Measurements from ENCODE around the gene TMEM106B.
"Not testable (repeated sequence)": the region's sequence is repeated elsewhere in the genome, so short reads cannot be mapped to it uniquely, and the experiment has no call there.

The TMEM106B gene

GRCh38 chr7:12211054-12211710 is at the start of gene TMEM106B:
TMEM106B (plus strand) TSS chr7:12211294; CDS start chr7:12214811, 3,517 bp downstream.
- peak; percentile 96 for DNase-seq

- no peak for DNase-seq
Measured at GRCh38 chr7:12162415-12163113, 48.5 kb upstream of the TMEM106B start.

GRCh38 chr7:12168065-12168464 is 43.0 kb upstream of the TMEM106B start:
- DNase-seq, result not testable (repeated sequence)

- DNase-seq, result not testable (repeated sequence)
Measured at GRCh38 chr7:12169981-12170820, 40.9 kb upstream of the TMEM106B start.

- no peak for DNase-seq
Measured at GRCh38 chr7:12173671-12174070, 37.4 kb upstream of the TMEM106B start.

GRCh38 chr7:12174931-12175330 is 36.2 kb upstream of the TMEM106B start:
- no peak for DNase-seq

GRCh38 chr7:12178317-12178716 is 32.8 kb upstream of the TMEM106B start:
- no peak for DNase-seq

GRCh38 chr7:12194426-12194825 is 16.7 kb upstream of the TMEM106B start:
- no peak for DNase-seq

- no peak for DNase-seq
Measured at GRCh38 chr7:12196386-12196785, 14.7 kb upstream of the TMEM106B start.

- no peak for DNase-seq
Measured at GRCh38 chr7:12199363-12199762, 11.7 kb upstream of the TMEM106B start.

GRCh38 chr7:12207046-12207445 is 4.0 kb upstream of the TMEM106B start:
- no peak for DNase-seq

GRCh38 chr7:12209221-12209620 is 1.9 kb upstream of the TMEM106B start:
- no peak for DNase-seq

GRCh38 chr7:12210179-12211053 is 678 bp upstream of the TMEM106B start:
- no peak for DNase-seq

GRCh38 chr7:12211711-12212485 is 804 bp downstream of the TMEM106B start:
- no peak for DNase-seq

- no peak for DNase-seq
Measured at GRCh38 chr7:12217311-12217710, 6.2 kb downstream of the TMEM106B start.

GRCh38 chr7:12220389-12221046 is 9.4 kb downstream of the TMEM106B start:
- no peak for DNase-seq

GRCh38 chr7:12221414-12221813 is 10.3 kb downstream of the TMEM106B start:
- DNase-seq, result no peak

GRCh38 chr7:12222889-12223579 is 11.9 kb downstream of the TMEM106B start:
- DNase-seq, result no peak

GRCh38 chr7:12225017-12225416 is 13.9 kb downstream of the TMEM106B start:
- DNase-seq, result not testable (repeated sequence)

GRCh38 chr7:12226756-12227155 is 15.7 kb downstream of the TMEM106B start:
- DNase-seq, result no peak

GRCh38 chr7:12228024-12228423 is 16.9 kb downstream of the TMEM106B start:
- no peak for DNase-seq
